GM18526 (cell line): ENCODE data around the gene CXorf66.

Source experiments
- POLR2A ChIP-seq: IDR thresholded peaks from 3 replicates; pipeline ENCODE4 v1.6.1; 2011; ENCODE audit not compliant: insufficient read length; ENCODE audit errors: extremely low read depth

The CXorf66 gene

DNA sequence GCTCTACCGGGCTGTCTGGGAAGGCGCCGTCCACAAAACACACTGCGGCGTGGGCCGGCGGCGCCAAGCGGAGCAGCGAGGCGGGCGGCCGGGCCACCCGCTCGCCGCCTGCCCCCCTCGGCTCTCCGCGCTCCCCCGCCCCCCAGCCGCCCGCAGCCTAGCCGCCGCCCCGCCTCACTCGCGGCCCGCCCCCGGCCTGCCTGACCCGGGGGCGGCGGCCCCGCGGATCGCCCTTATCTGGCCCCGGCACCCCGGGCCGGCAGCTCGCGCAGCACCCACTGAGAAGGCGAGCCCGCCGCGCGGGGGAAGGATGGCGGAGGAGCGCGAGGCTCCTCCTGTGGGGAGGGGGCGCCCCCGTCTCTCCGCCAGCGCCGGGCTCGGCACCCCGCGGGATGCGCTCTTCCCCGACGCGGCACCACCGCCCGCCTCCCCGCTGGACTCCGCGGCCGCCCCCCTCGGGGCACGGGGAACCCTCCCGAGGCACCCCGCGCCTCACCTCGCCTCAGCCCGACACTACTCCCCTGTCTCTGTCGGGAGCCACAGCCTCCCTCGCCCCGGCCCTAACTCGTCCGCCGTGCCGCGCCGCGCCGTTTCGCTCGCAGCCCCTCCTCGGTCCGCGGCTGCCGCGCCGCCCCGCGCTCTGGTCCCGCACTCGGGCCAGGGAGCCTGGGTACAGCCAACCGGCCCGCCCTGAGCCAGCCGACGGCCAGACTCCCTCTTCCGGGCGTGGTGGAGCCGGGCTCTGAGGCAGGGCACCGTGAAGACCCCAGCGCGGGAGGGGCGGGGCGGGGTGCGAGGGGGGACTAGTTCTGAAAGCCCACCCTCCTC lies 33.0 kb downstream of the CXorf66 start:
- TF ChIP-seq POLR2A: no peak

DNA sequence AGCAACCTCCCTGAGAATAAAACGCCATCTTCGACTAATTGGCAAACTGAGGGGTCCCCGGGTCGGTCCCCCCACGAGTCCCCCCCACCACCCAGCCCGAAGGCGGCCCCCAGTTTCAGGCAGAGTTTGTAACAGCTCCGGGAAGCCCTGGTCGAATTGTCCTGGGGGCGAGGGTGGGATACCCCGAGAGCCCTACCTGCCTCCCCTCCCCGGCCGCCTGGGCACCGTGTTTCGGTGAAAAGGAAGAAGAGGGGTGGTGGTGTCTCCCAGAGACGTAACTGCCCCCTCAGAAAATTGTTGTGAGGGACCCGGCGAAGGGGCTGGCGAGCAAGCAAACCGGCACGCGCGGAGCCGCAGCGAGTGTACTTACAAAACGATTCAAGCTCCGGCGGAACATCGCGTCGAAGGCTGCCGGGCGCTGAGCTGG lies 33.7 kb downstream of the CXorf66 start:
- no peak for TF ChIP-seq POLR2A

DNA sequence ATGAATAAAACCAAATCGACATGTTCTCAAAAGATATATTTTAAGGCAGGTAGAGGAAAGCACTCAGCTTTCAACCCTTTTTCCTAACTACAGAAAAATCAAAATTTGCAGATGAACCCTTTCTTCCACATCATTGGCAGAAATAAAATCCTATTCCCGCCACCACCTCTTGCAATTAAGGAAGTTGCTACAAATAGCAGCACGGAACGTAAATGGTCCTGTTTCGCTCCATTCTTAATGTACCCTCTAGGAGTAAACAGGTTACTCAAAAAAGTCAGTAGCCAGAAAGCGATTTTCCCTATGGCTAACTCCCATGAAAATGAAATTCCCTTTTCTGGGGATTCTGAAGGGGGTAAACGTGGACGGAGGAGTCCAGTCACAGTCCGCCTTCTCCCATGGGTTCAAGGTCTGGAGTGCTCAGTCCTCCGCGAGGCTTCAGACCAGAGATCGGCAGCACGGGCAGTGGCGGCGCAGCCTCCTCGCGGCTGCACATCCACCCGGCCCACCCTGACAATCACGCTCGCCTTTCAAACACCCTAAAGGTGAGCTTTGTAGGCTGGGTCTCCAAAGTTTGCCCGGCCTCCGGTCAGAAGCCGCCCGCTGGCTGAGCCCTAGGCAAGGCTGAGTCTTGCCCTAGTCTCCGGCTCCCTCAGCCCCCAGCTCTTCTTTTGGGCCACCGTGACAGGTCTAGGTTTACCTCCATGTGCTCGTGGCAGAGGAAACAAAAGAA lies 34.2 kb downstream of the CXorf66 start:
- no peak for TF ChIP-seq POLR2A

DNA sequence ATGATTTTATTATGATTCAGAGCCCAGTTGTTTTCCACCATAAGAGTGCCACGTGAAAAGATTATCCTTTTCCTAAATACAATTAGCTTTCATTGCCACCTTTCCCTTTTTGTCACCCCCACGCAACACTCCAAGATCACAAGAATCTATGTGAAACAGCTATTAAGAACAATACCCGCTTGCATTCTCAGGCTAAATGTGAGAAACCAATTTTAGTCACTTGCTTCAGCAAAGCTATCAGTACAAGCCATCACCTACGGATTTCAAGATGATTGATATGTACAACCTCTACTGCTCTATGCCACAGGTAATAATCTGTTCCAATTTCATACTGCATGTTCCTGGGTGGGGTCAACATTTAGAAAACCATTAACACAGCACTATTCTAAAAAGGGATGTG lies 34.9 kb downstream of the CXorf66 start:
- no peak for TF ChIP-seq POLR2A

DNA sequence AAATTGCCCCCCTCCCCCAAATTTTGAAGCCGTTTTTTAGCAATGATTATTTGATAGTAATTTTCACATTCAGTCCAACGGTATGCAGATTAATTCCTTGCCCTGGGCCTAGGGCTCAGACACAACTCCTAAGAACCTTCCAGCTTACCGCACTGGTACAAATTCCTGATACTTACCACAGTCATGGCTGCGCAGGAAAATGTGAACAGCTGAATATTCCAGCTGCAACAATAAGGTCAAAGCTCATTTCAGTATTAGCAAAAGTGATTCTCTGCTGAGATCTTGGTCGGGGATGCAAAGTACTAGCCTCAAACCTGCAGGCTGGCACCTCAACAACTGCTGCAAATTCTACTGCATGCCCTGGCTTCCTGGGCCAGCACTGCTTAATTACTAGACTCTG lies 35.4 kb downstream of the CXorf66 start:
- no peak for TF ChIP-seq POLR2A

DNA sequence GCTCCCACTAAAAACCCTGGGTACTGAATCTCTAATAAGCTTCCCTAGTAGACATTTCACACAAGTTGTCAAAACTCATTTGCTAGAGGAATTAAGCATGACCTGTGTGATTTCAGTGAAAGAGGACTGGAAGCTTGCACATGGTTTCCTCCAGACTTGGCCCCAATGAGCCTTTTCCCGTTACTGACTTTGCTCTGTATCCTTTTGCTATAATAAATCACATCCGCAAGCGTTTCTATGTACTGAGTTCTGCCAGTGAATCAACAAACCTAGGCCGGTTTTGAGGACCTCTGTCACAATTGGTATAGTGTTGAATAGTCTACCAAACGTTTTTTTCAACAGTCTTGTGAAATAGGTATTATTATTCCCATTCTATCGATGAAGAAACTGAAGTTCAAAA lies 40.6 kb downstream of the CXorf66 start:
- TF ChIP-seq POLR2A: no peak

DNA sequence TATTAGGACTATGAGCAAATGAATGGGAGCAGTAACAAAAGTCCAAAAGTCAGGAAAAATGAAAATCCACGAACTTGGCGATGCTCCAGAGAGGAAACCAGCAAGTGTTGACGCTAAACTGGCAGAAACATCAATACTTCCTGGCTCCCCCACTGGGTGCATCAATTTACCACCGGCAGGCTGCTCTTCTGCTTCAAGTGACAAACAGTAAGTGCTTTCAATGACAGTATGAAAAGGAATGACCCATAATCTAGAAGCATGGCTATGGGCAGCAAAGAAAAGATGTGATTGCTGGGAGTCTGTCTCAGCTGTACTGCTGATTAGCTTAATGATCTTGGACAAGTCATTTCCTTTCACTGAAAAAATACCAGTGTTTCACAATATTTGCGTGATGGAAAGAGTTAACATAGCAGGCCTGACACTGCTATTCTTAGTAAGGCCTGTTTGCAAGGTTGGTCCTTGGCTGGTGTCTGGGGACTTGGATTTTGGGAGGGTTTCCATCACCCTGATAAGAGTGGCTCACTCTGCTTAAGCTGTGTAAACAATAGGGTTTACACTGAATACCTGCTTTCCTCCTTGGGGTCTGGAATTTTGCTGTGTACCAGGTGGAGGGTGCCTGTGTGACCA lies 41.1 kb downstream of the CXorf66 start:
- TF ChIP-seq POLR2A: no peak

DNA sequence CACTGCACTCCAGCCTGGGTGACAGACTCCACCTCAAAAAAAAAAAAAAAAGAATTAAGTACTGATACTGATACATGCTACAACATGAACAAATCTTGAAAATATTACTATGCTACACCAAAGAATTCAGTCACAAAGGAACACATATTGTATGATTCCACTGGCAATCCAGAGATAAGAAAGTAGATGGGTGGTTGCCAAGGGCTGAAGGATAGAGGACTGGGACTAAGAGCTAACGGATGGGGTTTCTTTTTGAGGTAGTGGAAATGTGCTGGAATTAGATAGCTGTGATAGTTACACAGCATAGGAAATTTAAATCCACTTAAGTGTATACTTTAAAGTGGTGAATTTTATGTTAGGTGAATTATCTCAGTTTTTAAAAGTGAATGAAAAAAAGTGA lies 45.0 kb downstream of the CXorf66 start:
- TF ChIP-seq POLR2A: no peak

DNA sequence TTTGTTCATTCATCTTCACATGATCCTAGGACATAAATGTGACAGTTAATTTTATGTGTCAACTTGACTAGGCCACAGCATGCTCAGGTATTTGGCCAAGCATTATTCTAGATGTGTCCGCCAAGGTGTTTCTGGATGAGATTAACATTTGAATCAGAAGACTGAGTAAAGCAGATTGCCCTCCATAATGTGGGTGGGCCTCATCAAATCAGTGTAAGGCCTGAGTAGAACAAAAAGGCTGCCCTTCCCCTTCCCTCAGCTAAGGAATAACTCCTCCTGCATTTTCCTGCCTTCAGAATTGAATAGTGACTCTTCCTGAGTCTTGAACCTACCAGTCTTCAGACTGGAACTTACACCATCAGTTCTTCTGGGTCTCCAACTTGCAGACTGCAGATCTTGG lies 50.9 kb downstream of the CXorf66 start:
- TF ChIP-seq POLR2A: no peak

DNA sequence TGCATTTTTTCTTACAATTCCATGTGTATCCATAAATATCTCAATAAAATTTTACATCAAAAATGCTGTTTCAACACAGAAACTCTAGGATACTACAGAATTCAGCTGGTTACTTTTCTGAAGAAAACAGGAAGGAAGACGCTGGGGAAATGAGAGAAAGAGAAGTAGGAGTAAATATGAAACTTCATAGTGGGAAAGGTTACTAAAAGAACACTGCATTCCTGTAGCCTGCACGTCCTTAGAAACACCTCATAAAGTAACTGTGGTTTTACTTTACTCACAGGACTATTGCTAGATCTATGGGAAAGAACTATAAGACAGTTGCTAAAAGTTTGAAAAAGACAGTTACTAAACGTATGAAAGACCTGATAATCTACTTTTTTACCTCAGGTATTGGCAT lies 55.6 kb downstream of the CXorf66 start:
- TF ChIP-seq POLR2A: no peak

DNA sequence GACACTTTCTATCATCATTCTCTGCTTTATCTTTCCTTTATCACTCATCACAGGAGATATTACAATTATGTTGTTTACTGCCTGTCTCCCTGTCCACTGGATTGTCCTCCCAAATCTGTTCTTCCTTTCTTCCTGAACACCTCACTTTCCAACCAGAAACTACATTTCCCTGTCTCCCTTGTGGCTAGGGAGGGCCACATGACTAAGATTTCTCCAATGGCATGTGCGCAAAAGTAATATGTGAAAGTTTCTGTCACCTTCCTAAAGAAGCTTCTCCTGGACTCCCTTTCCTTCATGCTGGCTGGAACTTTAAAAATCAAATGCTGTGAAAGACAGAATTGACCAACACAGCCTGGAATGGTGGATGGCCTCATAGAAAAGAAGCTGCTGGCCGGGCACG lies 58.2 kb downstream of the CXorf66 start:
- no peak for TF ChIP-seq POLR2A

DNA sequence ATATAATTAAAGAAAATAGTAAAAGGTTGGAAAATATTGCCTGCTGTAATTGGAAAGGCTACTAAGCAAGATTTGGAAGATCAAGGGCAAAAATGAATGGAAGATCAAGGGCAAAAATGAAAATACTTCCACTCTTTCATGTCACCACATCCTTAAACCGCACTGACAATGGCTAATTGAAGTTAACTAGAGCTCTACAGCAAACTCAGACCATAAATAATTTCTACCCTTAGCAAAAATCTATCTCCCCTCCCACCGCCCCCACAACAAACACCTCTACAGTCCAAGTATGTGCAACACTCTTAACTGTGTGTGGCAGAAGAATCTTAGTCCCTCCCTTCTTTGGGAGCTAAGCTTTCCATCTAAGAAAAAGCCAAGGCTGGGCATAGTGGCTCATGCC lies 59.6 kb downstream of the CXorf66 start:
- TF ChIP-seq POLR2A: no peak
